ENCODE results near the gene SLC46A2.

Gene SLC46A2

DNA sequence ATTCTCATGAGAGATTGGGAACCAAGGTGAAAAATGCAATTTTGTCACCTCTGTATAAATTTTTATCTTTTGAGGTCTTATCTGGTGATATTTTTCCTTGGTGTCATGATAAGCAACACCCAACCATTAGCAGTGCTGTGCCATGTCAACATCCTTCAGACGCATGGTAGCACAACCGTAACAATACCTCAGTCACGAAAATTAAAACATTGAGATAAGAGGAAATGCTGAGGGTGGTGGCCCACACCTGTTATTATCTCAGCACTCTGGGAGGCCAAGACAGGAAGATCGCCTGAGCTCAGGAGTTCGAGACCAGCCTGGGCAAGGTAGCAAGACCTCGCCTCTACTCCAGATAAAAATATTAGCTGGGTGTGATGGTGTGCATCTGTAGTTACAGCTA is 32.7 kb downstream of the SLC46A2 start:
- DNase-seq (ENCODE audit: low spot score), result no peak

DNA sequence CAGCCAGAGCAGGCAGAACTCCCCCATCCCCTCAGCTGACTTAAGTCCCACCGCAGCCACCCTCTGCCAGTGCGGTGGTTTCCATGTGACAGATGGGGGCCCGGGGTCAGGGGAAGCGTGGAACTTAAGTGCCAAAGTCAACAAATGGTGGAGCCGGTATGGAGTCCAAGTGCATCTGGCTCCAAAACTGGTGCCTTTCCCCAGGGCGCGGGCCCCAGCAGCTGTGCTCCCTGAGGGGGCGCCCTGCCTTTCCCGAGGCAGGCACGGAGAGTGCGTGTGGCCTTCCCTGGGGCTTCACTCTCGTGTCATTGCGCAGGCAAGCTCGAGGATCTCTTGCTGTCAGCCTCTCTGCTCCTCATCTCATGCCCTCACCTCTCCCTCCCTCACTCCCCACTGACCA is 33.8 kb downstream of the SLC46A2 start:
- DNase-seq (ENCODE audit: low spot score), result no peak

GRCh38 chr9:112856200-112856599 is 34.5 kb downstream of the SLC46A2 start:
- DNase-seq (ENCODE audit: low spot score), result no peak

DNA sequence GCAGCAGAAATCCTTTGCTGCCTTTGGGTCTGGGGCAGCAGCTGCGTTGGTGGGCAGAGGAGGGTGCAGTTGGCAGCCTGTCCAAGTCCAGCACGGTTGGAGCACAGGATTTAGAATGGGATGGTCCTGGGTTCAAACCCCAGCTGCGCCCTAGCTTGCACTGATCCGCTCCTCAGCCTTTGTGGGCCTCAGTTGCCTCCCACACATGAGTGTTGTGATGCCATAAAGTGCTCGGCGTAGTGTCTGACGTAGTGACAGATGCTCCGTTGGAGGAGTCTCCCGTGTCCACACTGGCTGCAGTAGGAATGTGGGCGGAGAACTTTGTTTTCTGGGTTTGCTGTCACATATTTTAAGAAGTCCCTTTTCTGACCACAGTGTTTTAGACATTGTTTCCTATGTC is 36.0 kb downstream of the SLC46A2 start:
- DNase-seq (ENCODE audit: low spot score), result no peak

- DNase-seq (ENCODE audit: low spot score), result no peak
These were observed 36.6 kb downstream of the SLC46A2 start for GRCh38 chr9:112853882-112854585.

GRCh38 chr9:112852741-112853504 is 37.8 kb downstream of the SLC46A2 start:
- no peak for DNase-seq (ENCODE audit: low spot score)

DNA sequence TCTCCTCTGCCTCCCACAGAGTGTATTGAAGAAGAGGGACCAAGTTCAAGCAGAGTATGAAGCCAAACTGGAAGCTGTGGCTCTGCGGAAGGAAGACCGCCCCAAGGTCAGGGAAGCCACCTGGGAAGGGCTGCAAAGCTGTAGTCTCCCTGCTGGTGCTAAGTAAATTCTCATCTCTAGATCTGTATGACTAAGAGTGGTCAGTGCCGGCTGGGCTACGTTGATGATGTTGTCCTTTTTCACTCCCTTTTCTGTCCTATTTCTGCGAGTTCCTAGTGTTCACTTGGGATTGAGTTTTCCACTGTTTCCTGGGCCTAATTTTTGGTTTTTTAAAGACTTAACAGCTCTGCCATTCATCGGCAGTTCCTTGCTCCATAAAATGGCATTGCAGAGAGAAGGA is 39.8 kb downstream of the SLC46A2 start:
- no peak for DNase-seq (ENCODE audit: low spot score)

GRCh38 chr9:112849363-112849922 is 41.2 kb downstream of the SLC46A2 start:
- DNase-seq (ENCODE audit: low spot score), result no peak

DNA sequence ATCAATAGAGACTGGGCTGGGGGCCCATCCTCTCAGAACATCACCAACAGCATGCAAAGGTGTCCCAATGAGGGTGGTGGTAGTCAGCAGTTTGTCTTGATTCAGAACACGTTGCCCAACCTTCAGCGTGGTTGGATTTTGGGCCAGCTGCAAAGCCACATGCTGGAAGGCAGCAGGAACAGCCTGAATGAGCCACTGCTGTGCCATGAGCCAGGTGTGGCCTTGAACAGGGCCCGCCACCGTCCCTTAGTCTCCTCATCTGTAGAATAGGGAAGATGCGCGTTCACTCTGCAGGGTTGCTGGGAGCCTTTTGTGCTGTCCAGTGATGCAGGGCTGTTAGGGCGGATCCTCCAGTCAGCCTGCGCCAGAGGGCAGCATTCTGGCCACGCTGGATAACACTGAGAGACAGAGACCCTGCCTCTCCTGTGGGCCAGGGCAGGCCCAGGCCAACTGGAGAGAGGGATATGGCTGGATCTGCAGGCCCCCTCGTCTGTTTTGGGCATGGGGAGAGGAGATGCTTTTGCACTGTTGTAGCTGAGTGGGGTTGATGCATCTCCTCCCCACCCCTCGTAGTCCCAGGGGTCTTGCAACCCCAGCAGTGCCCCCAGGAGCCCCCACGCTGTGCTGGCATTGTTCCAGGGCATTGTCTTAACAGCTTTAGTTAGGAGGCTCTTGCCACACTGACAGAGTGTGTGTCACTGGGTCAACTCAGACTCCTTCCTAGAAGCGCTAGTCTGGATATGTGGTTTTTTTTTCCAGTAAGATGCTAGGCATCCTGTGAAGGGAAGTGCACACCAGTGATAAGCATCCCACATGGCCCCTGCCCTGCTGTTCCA is 42.1 kb downstream of the SLC46A2 start:
- DNase-seq (ENCODE audit: low spot score), result peak; percentile 59

DNA sequence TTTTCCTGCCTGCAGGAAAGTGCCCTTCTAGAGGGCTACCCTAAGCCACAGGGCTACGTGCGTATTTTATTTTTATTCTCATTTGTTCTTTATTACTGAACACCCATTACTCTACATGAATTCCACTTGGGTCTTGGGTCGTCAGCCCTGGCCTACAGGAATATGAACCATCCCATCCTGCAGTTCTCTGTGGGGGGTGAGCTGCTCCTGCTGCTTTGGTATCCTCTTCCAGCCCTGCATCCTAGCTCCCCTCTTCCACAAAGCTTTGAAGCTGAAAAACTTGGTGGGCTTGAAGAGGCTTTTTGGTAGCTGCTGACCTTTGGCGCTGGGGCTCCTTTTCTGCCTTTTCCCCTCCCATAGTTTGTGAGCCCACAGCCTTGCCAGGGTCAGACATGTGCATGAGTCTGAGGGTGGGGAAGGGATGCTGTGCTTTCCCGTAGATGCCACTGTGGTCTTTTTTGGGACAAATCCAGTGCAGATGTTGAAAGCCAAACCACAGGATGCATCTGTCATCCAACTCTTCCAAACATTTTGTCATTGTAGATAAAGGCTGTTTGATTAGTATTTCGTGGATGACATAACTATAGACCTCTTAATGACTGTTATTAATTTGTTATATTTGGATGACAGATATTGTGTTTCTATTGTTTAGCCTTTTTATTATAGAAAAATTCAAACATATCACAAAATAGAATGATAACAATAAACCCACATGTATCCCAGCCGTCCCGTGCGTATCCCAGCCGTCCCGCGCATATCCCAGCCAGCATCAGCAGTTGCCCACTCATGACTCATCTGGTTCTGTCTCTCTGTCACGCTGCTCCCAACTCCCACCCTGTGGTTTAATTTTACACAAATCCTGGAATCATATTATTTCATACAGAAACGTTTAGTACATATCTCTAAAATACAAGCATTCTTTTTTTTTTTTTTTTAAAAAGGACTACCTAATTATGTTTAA is 43.9 kb downstream of the SLC46A2 start:
- DNase-seq (ENCODE audit: low spot score), result no peak

GRCh38 chr9:112844771-112845542 is 45.7 kb downstream of the SLC46A2 start:
- peak; percentile 80 for DNase-seq (ENCODE audit: low spot score)

DNA sequence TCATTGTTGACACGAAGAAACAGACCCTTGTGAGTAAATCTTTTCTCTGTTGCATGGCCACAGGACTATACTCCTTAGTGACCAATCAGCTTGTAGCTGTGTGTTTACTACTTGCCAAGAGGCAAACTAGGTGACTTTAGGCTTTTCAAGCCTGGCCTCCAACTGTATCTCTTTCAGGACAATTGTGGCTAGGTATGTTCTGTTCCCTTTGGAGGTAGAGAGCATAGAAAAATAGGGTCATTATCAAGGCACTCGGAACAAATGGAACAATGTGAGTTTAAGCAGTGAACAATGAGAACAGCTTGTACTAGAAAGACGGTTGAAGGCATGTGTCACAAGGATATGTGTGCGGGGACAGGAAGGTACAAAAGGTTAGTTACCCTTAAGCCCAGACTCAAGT is 48.1 kb downstream of the SLC46A2 start:
- DNase-seq (ENCODE audit: low spot score), result no peak

GRCh38 chr9:112841261-112841660 is 49.4 kb downstream of the SLC46A2 start:
- no peak for DNase-seq (ENCODE audit: low spot score)

DNA sequence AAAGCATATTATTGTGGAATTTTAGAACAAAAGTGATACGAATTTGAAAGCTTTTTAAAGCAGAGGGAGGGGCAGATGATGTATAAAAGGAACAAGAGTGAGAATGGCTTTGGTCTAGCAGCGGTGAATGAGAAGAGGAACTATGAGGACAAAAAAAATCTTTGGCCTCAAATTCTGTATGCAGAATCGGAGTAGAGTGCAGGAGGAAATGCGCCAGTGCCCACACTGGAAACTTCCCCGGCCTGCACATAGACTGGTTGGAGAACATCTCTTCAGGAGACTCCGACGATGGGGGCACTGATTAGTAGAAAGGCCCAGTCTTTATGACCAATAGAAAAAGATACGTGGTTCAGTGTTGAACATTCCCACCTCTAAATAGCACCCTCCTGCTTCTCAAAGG is 51.3 kb downstream of the SLC46A2 start:
- no peak for DNase-seq (ENCODE audit: low spot score)

GRCh38 chr9:112838342-112838741 is 52.3 kb downstream of the SLC46A2 start:
- no peak for DNase-seq (ENCODE audit: low spot score)

DNA sequence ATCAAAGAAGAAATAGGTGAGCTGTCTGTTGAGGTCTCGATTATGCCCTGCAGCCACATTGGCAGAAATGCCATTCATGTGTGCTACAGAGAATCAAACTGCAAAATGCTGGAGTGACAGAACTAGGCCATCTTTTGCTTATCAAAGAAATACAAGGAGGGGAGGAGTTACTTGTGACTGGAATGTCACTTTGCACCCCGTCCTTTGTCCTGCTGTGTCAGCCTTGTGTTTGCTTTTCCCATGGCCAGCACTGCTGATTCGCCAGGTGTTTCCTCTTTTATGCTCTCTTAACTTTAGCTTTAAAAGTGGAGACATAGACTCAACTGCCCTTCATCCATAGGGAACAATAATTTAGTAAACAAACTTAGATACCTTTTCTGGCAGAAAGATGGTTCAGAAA is 54.3 kb downstream of the SLC46A2 start:
- no peak for DNase-seq (ENCODE audit: low spot score)

- no peak for DNase-seq (ENCODE audit: low spot score)
These were observed 57.6 kb downstream of the SLC46A2 start for GRCh38 chr9:112833081-112833480.

- DNase-seq (ENCODE audit: low spot score), result no peak
These were observed 58.7 kb downstream of the SLC46A2 start for GRCh38 chr9:112831969-112832368.

DNA sequence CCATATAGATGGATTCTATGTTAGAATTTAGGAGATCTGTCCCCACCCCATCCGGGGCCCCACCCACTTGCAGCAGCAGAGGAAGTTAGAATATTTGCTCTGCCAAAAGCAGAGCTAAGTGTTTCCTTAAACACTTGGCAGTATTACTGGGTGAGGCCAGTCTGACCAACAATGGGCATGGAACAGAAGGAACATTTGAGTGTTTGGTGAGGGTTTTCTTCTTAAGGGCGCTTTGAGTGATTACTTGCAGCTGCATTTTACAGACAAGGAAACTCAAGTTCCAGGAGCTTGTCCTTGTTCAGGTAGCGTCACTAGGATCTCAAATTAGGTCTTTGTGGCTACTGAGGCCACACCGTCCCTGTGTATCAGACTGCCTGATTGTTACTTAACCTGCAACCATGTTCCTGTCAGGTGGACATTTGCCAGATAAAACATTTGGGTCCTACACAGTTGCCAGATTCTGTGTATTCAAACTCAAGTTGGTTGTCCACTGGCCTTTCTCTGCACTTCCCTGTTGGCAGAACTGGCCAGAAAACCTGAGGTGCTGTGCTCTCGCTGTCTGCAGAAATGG is 59.3 kb downstream of the SLC46A2 start:
- DNase-seq (ENCODE audit: low spot score), result no peak
